HEK293T (cell line): ENCODE measurements around the gene RNF14.

Source experiments
- CTCF ChIA-PET: fragments of 350-600 bp; formaldehyde crosslinking; extraction: SDS; loops from one replicate; lab custom pipeline; 2021; ENCODE audit warnings: antibody characterized with exemption, inconsistent platforms; lab: Yijun Ruan, JAX
- POLR2A ChIA-PET: fragments of 350-600 bp; formaldehyde crosslinking; extraction: SDS; loops from one replicate; lab custom pipeline; 2020; ENCODE audit warnings: antibody characterized with exemption, inconsistent platforms; lab: Yijun Ruan, JAX
- DNase-seq: peaks from one replicate; pipeline ENCODE4 v3.0.0; 2012; ENCODE audit warnings: mixed read lengths; ENCODE audit errors: extremely low spot score
- ARNT ChIP-seq: fragments of 450-650 bp; IDR thresholded peaks from 2 replicates; pipeline ENCODE4 v1.6.1; 2017; ENCODE audit warnings: mild to moderate bottlenecking
- BHLHE40 ChIP-seq: fragments of 450-650 bp; IDR thresholded peaks from 2 replicates; pipeline ENCODE4 v1.6.1; 2016; ENCODE audit warnings: mild to moderate bottlenecking, moderate library complexity, borderline replicate concordance
- CTBP1 ChIP-seq: fragments of 450-650 bp; IDR thresholded peaks from 2 replicates; pipeline ENCODE4 v1.6.1; 2016; ENCODE audit warnings: borderline replicate concordance
- ELF4 ChIP-seq: fragments of 450-650 bp; IDR thresholded peaks from 2 replicates; pipeline ENCODE4 v1.6.1; 2017; ENCODE audit warnings: antibody characterized with exemption
- FOXA1 ChIP-seq: fragments of 450-650 bp; IDR thresholded peaks from 2 replicates; pipeline ENCODE4 v1.6.1; 2016; ENCODE audit warnings: mild to moderate bottlenecking
- FOXK2 ChIP-seq: fragments of 450-650 bp; IDR thresholded peaks from 2 replicates; pipeline ENCODE4 v1.6.1; 2016; ENCODE audit warnings: mild to moderate bottlenecking
- FOXM1 ChIP-seq: fragments of 450-650 bp; IDR thresholded peaks from 2 replicates; pipeline ENCODE4 v1.6.1; 2017; ENCODE audit warnings: mild to moderate bottlenecking, borderline replicate concordance
- HDGF ChIP-seq: fragments of 450-650 bp; IDR thresholded peaks from 2 replicates; pipeline ENCODE4 v1.6.1; 2017; ENCODE audit warnings: antibody characterized with exemption, borderline replicate concordance
- L3MBTL2 ChIP-seq: fragments of 450-650 bp; conservative IDR thresholded peaks from 2 replicates; pipeline ENCODE4 v1.6.1; 2016; ENCODE audit warnings: mild to moderate bottlenecking
- LEF1 ChIP-seq: fragments of 450-650 bp; IDR thresholded peaks from 2 replicates; pipeline ENCODE4 v1.6.1; 2017; ENCODE audit warnings: mild to moderate bottlenecking, borderline replicate concordance
- NFRKB ChIP-seq: fragments of 450-650 bp; IDR thresholded peaks from 2 replicates; pipeline ENCODE4 v1.6.1; 2016; ENCODE audit warnings: mild to moderate bottlenecking, moderate library complexity
- SP1 ChIP-seq: fragments of 450-650 bp; IDR thresholded peaks from 2 replicates; pipeline ENCODE4 v1.6.1; 2017
- SUZ12 ChIP-seq: fragments of 450-650 bp; IDR thresholded peaks from 2 replicates; pipeline ENCODE4 v1.6.1; 2016; ENCODE audit warnings: mild to moderate bottlenecking
- TARDBP ChIP-seq: fragments of 450-650 bp; IDR thresholded peaks from 2 replicates; pipeline ENCODE4 v1.6.1; 2016
- ZNF384 ChIP-seq: fragments of 450-650 bp; IDR thresholded peaks from 2 replicates; pipeline ENCODE4 v1.6.1; 2016
- TF ChIP-seq, protein P1 (sequence below): fragments of 450-650 bp; IDR thresholded peaks from 2 replicates; pipeline ENCODE4 v1.6.1; 2016

Gene RNF14

DNA sequence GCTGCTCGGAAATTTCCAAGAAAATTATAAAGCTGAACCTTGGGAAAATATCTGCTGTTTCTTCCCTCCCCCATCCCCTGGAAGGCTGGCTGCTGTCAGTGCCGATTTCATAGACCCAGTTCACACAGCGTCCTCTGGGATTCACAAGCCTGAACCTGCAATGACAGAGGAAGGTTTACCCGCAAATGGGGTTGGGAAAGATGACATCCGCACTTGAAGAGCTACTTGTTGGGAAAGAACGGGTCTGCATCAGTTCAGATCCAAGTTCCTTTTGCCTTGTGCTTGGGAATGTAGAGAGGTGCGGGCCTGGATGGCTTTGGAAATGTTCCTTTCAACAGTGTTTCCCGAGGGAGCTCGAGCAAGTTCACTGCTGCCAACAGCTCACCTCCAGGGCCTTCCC is 24.8 kb upstream of the RNF14 start:
- ChIA-PET CTCF (interaction anchor here (1.2 kb wide), 1 partner anchor 17 kb away, joined by 5 read pairs; no protein-coding TSS in a partner anchor), POLR2A (interaction anchor here (1.0 to 6.9 kb wide), 4 partner anchors 11 to 307 kb away, joined by 3 to 38 read pairs (median 3); partner anchors contain the start of genes DELE1, HDAC3 and RELL2)
- TF ChIP-seq FOXA1, result no peak
- no peak for TF ChIP-seq SUZ12
- TF ChIP-seq FOXK2, result no peak
- no peak for DNase-seq

DNA sequence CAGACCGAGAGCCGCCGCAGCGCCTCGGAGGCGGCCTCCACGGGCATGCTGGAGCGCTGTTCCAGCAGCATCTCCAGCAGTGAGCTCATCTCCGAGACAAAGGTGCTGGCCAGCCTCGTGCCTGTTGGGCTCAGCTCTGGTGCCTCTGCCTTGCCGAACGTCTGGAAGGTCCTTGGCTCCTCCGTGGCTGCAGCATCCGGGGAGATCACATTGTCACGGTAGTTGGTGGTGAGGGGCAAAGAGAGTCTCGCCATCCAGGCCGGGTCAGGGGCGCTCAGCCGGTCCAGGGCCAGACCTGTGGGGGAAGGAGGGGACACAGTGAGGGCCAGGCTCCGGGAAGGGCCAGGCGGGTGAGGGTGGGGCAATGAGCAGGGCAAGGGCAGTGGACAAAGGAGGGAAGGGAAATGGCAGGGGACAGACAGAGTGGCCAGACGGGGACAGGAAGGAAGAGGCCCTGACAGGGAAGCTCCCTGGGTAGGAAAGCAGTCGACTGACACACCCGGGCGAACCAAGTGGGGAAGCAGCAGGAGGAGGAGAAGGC is 23.3 kb upstream of the RNF14 start:
- POLR2A ChIA-PET, result interaction anchor here (1.4 to 6.9 kb wide), 2 partner anchors 22 kb away, joined by 3 to 38 read pairs; partner anchors contain the start of gene DELE1
- CTCF ChIA-PET, result interaction anchor here (1.0 kb wide), 1 partner anchor 15 kb away, joined by 4 read pairs; no protein-coding TSS in a partner anchor
- TF ChIP-seq SUZ12 (no peak), ELF4 (no peak), TARDBP (no peak), SP1 (no peak), CTBP1 (no peak), NFRKB (no peak), L3MBTL2 (no peak), ARNT (no peak), FOXM1 (no peak)
- TF ChIP-seq, protein P1, sequence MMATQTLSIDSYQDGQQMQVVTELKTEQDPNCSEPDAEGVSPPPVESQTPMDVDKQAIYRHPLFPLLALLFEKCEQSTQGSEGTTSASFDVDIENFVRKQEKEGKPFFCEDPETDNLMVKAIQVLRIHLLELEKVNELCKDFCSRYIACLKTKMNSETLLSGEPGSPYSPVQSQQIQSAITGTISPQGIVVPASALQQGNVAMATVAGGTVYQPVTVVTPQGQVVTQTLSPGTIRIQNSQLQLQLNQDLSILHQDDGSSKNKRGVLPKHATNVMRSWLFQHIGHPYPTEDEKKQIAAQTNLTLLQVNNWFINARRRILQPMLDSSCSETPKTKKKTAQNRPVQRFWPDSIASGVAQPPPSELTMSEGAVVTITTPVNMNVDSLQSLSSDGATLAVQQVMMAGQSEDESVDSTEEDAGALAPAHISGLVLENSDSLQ, result no peak
- no peak for DNase-seq

DNA sequence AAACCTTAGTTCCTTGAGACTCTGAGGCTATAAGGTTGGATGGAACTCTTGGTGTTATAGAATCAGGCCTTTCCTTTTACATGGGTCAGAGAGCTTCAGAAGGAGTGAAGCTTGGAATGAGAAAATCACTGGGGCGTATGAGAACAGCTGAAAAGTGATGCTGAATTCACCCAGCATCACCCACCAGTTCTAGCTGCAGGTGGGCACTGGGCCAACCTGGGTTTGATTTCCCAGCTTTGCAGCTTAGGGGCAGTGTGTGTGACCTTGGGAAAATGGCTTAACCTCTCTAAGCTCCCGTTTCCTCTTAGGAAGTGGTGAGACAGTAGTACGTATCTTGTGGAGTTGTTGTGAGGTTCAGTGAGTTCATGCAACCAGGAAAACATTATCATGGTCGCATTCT is 21.6 kb upstream of the RNF14 start:
- DNase-seq, result no peak
- TF ChIP-seq SUZ12, result no peak
- TF ChIP-seq CTBP1, result no peak
- no peak for TF ChIP-seq FOXM1
- TF ChIP-seq ARNT, result no peak
- TF ChIP-seq FOXA1, result no peak
- no peak for TF ChIP-seq SP1
- no peak for TF ChIP-seq NFRKB
- no peak for TF ChIP-seq FOXK2
- TF ChIP-seq, protein P1, result no peak
- TF ChIP-seq ZNF384, result no peak
- TF ChIP-seq HDGF, result no peak
- no peak for TF ChIP-seq L3MBTL2
- TF ChIP-seq LEF1, result no peak
- TF ChIP-seq TARDBP, result no peak
- no peak for TF ChIP-seq ELF4
- TF ChIP-seq BHLHE40, result no peak
- ChIA-PET POLR2A (interaction anchor here (6.9 kb wide), 1 partner anchor 24 kb away, joined by 38 read pairs; the partner anchor contains the start of gene DELE1), CTCF (interaction anchor here (0.7 to 1.6 kb wide), 3 partner anchors 14 to 68 kb away, joined by 3 to 8 read pairs (median 4); no protein-coding TSS in a partner anchor)

DNA sequence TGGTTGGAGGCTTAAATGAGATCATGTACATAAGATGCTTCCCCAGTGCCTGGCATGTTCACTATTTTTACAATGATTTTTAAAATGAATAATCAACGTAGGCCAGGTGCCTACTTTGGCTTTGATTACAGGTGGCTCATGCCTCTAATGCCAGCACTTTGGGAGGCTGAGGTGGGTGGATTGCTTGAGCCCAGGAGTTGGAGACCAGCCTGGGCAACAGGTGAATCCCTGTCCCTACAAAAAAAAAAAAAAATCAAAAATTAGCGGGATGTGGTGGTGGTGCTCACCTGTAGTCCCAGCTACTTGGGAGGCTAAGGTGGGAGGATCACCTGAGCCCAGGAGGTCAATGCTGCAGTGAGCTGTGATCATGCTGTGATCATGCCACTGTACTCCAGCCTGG is 20.1 kb upstream of the RNF14 start:
- TF ChIP-seq ARNT (no peak), HDGF (no peak), TARDBP (no peak), CTBP1 (no peak), ELF4 (no peak), ZNF384 (no peak), FOXA1 (no peak), FOXK2 (no peak), BHLHE40 (no peak), L3MBTL2 (no peak), FOXM1 (no peak), NFRKB (no peak), SUZ12 (no peak), LEF1 (no peak), SP1 (no peak)
- TF ChIP-seq, protein P1, result no peak
- ChIA-PET POLR2A (no interaction called here), CTCF (interaction anchor here (0.6 to 1.6 kb wide), 2 partner anchors 12 to 339 kb away, joined by 4 to 8 read pairs; no protein-coding TSS in a partner anchor)
- no peak for DNase-seq

DNA sequence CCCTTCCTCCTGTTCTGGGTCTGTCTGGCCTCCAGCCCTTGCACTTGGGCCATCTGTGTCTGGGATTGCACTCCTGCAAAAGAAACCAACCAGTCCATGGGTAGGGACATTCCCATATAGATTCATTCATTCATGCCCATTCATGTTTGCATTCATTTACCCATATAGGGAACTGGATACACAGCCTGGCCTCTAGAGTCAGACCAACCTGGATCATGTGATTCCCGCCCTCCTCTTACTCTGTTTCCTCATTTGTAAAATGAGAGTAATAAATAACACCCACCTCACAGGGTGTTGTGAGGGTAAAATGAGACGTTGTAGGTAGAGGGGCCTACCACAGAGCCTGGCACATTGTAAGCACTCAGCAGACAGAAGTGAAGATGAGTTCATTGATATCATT is 19.4 kb upstream of the RNF14 start:
- no peak for DNase-seq
- ChIA-PET CTCF (no interaction called here), POLR2A (no interaction called here)
- TF ChIP-seq FOXK2 (no peak), FOXM1 (no peak), FOXA1 (no peak), ELF4 (no peak), CTBP1 (no peak), SUZ12 (no peak)

DNA sequence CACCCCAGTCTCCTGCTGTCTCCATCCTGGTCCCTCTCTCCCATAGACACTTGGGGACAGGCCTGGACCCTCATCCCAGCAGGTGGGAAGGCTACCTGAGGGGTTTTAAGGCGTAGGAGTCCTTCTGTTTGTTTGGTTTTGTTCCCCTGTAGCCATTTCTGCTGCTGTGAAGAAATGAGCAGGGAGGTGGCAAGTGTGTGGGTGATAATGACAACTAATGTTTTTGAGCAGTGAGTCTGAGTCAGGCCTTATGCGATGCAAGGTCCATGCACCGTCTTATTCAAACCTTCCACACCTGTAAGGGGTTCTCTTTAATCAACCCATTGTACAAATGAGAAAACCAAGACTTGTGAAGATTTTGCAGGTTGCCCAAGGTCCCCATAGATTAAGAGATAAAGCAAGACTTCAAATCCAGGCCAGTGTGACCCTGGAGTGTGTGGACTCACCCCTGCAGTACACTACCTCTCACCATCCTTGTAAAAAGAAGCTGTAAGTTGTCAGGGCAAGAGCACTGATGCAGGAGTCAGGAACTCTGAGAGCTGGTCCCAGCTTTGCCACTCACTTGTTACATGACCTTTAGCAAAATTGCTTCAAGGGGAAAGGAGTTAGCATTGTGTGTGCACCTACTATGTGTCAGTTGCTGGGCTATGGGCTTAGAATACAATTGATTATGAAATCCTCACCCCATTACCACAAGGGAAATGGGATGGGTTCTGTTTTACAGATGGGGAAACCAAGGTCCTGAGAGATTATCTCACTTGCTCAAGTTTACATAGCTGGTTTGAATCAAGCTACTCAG is 18.5 kb upstream of the RNF14 start:
- DNase-seq, result no peak
- CTCF ChIA-PET, result interaction anchor here (0.6 to 1.7 kb wide), 2 partner anchors 10 to 13 kb away, joined by 3 to 12 read pairs; no protein-coding TSS in a partner anchor
- POLR2A ChIA-PET, result no interaction called here
- TF ChIP-seq ARNT, result no peak
- TF ChIP-seq LEF1, result no peak
- no peak for TF ChIP-seq HDGF
- TF ChIP-seq FOXM1, result no peak
- no peak for TF ChIP-seq NFRKB
- TF ChIP-seq CTBP1, result no peak
- no peak for TF ChIP-seq TARDBP
- TF ChIP-seq SP1, result no peak
